ENCODE measurements around the gene DRAM2.
"Not testable (repeated sequence)": the region's sequence is repeated elsewhere in the genome, so short reads cannot be mapped to it uniquely, and the experiment has no call there.

The DRAM2 gene

GRCh38 chr1:111142356-111142975 lies 2.6 kb upstream of the DRAM2 start:
- no peak for DNase-seq (ENCODE audit: low read depth in 2 of 2)

- no peak for DNase-seq (ENCODE audit: low read depth in 2 of 2)
Observed at GRCh38 chr1:111141245-111142220, 1.6 kb upstream of the DRAM2 start.

- no peak for DNase-seq (ENCODE audit: low read depth in 2 of 2)
Observed at GRCh38 chr1:111140680-111140967, 731 bp upstream of the DRAM2 start.

DNA sequence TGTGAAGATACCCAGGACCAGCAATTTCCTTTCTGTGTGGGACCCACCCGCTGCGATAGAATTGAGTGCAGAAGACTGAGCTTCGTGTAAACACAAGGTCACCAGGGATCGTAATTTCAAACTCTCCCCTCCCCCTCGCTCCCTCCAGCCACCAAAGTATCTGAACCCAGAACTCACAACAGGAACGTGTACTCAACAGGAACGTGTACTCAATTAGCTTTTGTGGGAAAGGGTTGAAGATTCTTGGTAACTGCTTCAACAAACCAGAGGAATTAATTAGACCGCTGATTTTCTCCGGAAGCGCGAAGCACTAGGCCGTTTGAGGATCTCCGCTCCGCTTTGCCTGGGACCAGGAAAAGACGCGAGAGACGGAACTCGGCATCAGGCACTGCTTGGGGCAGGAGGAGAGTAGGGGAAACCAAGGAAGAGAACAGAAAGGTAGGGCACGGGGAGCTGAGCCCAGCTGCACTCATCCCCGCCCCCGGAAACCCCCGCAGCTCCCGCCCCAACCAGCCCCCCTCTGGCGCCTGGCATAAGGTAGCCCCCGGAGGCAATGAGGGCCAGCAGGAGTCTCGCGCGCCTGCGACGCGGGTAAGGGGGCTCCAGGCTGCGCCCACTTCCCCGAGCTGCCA lies 453 bp downstream of the DRAM2 start:
- DNase-seq (ENCODE audit: low read depth in 2 of 2) = peak in 1 of 2 donors; percentile 12

- no peak for DNase-seq (ENCODE audit: low read depth in 2 of 2)
Observed at GRCh38 chr1:111133866-111134265, 6.0 kb downstream of the DRAM2 start.

GRCh38 chr1:111131693-111132092 lies 8.2 kb downstream of the DRAM2 start:
- DNase-seq (ENCODE audit: low read depth in 2 of 2) = no peak

- DNase-seq (ENCODE audit: low read depth in 2 of 2) = no peak
Observed at GRCh38 chr1:111129376-111129775, 10.5 kb downstream of the DRAM2 start.

DNA sequence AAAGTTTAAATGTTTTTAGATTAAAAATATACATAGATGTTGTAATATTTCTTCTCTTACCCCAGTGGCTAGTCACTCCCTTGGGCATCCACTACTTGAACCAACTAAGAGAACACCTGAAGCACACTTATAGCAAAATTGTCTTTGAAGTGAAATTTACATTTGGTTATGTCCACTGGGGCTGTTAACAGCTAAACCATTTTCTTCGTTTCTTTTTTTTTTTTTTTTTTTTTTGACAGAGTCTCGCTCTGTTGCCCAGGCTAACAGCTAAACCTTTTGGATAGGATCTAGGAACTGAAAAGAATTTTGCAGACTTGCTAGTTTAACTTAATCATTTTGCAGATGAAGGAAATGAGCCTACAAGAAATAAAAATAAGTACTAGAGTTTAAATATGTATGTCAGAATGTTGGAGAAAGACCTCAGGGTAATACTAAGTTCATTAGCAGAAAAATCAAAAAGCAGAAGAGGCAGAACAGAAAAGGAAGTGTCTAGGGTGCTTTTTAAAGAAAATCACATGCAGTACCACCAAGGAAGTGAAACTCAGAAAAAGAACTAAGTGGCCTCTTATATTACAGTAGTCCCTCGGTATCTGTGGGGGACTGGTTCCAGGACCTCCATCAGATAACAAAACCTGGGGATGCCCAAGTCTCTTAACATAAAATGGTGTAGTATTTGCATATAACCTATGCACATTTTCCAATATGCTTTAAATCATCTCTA lies 11.8 kb downstream of the DRAM2 start:
- DNase-seq (ENCODE audit: low read depth in 2 of 2) = no peak

DNA sequence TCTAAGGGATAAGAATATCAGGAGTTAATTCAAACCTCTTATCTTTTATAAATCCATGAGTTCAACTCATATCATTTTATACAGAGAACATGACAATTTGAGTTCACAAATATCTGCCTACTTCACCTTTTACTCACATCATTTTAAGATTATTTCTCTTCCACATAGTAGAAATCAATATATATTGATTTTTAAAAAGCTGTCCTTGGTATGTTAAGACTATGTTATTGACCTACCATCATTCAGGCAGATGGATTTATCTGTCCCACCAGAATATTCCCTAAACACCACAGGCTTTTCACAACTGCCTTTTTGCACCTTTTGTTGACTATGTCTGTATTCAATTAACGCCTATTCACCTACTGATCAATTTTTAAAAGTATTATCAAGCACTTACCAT lies 13.5 kb downstream of the DRAM2 start:
- DNase-seq (ENCODE audit: low read depth in 2 of 2) = no peak

GRCh38 chr1:111116496-111116895 lies 23.4 kb downstream of the DRAM2 start:
- DNase-seq (ENCODE audit: low read depth in 2 of 2) = no peak

DNA sequence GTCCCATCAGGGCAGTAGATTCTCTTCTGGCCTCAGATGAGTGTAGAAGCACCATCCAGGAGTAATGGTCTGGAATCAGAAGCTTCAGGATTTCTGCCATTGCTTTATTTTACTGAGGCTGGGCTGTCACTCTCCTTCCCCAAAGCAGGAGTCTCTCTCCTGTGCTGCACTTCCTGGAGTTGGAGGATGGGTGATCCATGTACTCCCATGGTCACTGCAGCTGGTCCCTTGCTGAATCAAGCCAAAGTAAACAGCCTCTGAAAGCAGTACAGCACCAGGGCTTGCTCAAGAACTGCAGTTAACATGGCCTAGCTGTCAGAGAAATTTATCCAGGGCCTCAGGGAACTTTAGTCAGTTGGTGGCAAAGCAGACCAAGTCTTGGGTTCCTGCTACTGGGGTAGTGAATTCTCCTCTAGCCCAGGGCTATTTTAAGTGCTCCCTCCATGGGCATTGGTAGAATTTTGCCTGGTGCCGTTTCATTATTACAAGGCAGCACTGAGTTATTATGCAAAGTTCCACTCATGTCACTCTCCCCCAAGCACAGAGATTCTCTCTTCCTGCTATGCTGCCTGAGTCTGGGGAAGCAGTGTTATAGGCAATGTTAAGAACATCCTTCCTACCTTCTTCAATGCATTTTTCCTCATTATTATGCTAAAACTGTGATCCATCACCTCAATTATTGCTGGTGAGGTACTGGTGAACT lies 29.5 kb downstream of the DRAM2 start:
- DNase-seq (ENCODE audit: low read depth in 2 of 2) = no peak

GRCh38 chr1:111104981-111105380 lies 34.9 kb downstream of the DRAM2 start:
- no peak for DNase-seq (ENCODE audit: low read depth in 2 of 2)

DNA sequence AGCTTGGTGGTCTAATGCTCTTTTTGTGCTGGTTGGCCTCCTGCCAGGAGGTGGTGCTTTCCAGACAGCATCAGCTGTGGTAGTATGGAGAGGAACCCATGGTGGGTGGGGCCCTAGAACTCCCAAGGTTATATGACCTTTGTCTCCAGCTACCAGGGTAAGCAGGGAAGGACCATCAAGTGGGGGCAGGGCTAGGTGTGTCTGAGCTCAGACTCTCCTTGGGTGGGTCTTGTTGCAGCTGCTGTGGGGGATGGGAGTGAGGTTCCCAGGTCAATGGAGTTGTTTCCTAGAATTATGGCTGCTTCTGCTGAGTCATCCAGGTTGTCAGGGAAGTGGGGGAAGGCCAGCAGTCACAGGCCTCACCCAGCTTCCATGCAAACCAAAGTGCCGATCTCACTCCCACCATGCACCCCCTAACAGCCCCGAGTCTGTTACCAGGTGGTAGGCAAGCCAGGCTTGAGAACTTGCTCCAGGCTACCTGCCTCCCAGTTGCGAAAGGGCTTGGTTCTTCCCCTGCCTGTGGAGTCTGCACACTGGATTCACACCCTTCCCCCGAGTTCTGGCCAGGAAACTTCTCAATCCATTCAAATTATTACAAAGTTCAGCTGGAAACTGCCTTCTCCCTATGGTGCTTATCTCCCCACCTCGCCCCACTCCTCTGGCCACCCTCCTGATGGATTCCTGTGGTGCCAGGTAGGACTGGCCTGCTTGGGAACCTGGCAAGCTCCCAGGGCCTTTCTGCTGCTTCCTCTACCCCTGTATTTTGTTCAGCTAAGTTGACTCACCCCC lies 37.8 kb downstream of the DRAM2 start:
- DNase-seq (ENCODE audit: low read depth in 2 of 2) = no peak

- DNase-seq (ENCODE audit: low read depth in 2 of 2) = no peak
Observed at GRCh38 chr1:111099289-111099688, 40.6 kb downstream of the DRAM2 start.

GRCh38 chr1:111097356-111098099 lies 42.4 kb downstream of the DRAM2 start:
- no peak for DNase-seq (ENCODE audit: low read depth in 2 of 2)

GRCh38 chr1:111095421-111095820 lies 44.5 kb downstream of the DRAM2 start:
- not testable (repeated sequence) for DNase-seq (ENCODE audit: low read depth in 2 of 2)

DNA sequence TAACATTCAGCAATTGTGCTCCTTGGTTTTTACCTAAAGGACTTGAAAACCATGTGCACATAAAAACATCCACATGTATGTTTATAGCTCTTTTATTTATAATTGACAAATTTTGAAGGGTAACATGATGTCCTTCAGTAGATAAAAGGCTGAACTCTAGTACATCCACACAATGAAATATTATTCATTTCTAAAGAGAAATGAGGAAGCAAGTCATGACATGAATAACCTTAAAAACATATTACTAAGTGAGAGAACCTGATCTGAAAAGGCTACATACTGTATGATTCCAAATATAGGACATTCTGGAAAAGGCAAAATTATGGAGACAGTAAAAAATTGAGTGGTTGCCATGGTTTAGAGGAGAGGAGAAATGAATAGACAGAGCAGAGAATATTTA lies 50.3 kb downstream of the DRAM2 start:
- DNase-seq (ENCODE audit: low read depth in 2 of 2) = no peak

DNA sequence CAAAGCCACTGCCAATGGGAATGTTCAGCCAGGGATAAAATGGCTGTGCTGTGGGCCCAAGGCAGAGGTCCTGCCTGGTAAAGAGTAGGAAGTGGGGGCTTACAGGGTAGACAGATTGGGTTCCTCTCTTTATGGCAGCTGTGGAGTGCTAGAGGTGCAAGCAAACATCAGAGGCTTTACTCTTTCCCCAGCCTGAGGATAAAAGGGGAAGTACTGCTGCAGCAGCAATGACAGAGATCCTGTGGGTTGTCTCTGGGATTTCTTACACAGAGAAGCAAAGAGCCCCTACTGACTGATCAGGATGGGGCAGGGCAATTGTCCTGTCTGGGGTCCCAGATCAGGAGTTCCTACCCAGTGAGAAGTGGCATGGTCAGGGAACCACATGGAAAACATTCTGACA lies 54.2 kb downstream of the DRAM2 start:
- no peak for DNase-seq (ENCODE audit: low read depth in 2 of 2)

- DNase-seq (ENCODE audit: low read depth in 2 of 2) = no peak
Observed at GRCh38 chr1:111084999-111085398, 54.9 kb downstream of the DRAM2 start.

Measured in stimulated activated CD4-positive, alpha-beta T cell treated with anti-CD3 and anti-CD28 coated beads, Interleukin-1b, Interleukin-23, amount 100 ng/mL, for 1 hour (primary cell).